GM12892 (cell line): ENCODE results near the gene PSORS1C2.
"Not testable (repeated sequence)": the region's sequence is repeated elsewhere in the genome, so short reads cannot be mapped to it uniquely, and the experiment has no call there.

Experiments used
- DNase-seq: peaks from one replicate; pipeline ENCODE4 v3.0.0; 2011; ENCODE audit not compliant: insufficient read length
- FAIRE-seq: peaks from 2 replicates; lab custom pipeline; 2011; peaks lifted over from hg19 to GRCh38; lab: Jason Lieb, UNC
- POLR2A ChIP-seq: IDR thresholded peaks from 2 replicates; pipeline ENCODE4 v1.6.1; 2011; ENCODE audit warnings: low read depth, low read length, control low read depth
- POLR2AphosphoS5 ChIP-seq: IDR thresholded peaks from 2 replicates; pipeline ENCODE4 v1.6.1; 2011; ENCODE audit warnings: low read depth, low read length, control low read depth
- TAF1 ChIP-seq: IDR thresholded peaks from 2 replicates; pipeline ENCODE4 v1.6.1; 2011; ENCODE audit warnings: low read depth, mild to moderate bottlenecking, control low read depth, low read length, borderline replicate concordance

PSORS1C2 gene

GRCh38 chr6:31173406-31173805 is 34.5 kb upstream of the PSORS1C2 start:
- TF ChIP-seq POLR2A (no peak), TAF1 (no peak), POLR2AphosphoS5 (no peak)
- no peak for FAIRE-seq
- no peak for DNase-seq

GRCh38 chr6:31172973-31173384 is 34.1 kb upstream of the PSORS1C2 start:
- no peak for TF ChIP-seq POLR2AphosphoS5

DNA sequence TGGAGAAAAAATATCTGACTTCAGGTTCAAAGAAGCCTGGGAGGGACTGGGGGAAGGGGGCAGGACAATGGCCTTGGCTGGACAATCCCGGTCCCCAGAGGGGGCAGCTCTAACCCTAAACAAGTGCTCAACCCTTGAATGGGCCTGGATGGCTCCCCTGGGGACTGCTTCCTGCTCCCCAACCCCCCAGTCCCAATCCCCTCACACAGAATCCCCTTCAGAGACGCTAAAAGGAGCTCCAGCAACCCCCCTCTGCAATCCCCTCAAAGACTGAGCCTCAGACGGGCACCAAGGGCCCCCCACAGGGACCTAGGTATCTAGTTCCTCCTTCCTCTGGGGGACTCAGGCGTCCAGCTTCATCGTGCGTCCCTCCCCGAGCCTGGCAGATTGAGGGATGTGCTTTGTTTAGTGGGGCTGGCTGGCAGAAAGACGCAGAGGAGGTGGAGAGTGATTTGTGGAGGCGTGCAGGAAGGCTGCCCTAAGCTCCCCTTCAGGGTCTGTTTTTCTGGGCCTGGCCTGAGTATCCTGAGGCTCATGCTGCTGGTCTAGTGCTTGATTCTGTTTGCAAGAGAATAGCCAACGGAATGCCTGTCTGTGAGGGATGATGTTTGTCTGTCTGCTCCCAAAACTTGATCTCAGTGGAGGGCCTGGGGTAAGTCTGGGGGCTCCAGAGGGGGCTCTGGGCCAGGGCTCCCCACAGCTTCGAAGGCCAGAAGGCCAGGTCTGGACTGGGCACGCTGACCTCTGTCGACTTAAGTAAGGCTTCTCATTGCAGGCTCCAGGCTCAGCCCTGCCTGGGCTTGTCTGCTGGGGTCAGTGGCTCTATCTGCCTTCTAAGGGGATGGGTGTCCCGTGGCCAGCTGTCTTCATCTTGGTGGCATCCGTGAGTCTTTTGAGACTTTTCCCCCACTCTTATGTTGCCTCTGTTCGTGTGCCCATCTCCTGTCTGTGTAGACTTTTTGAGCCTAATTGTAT is 33.4 kb upstream of the PSORS1C2 start:
- DNase-seq (no peak), FAIRE-seq (no peak)
- TF ChIP-seq TAF1 = no peak
- no peak for TF ChIP-seq POLR2A
- TF ChIP-seq POLR2AphosphoS5 = no peak

More at GRCh38 chr6:31172973-31173384, 34.1 kb upstream of the PSORS1C2 start:
- no peak for DNase-seq
- FAIRE-seq = no peak

GRCh38 chr6:31170987-31171671 is 32.3 kb upstream of the PSORS1C2 start:
- DNase-seq = no peak
- no peak for TF ChIP-seq POLR2A
- FAIRE-seq = no peak

- FAIRE-seq = no peak
- DNase-seq = no peak
- TF ChIP-seq POLR2A (no peak), POLR2AphosphoS5 (no peak), TAF1 (no peak)
Observed at GRCh38 chr6:31170600-31170881, 31.7 kb upstream of the PSORS1C2 start, which contains the start of gene POU5F1. Gene POU5F1, minus strand, starts transcription at chr6:31170682. Its CDS starts 62 bp downstream, at chr6:31170620.

DNA sequence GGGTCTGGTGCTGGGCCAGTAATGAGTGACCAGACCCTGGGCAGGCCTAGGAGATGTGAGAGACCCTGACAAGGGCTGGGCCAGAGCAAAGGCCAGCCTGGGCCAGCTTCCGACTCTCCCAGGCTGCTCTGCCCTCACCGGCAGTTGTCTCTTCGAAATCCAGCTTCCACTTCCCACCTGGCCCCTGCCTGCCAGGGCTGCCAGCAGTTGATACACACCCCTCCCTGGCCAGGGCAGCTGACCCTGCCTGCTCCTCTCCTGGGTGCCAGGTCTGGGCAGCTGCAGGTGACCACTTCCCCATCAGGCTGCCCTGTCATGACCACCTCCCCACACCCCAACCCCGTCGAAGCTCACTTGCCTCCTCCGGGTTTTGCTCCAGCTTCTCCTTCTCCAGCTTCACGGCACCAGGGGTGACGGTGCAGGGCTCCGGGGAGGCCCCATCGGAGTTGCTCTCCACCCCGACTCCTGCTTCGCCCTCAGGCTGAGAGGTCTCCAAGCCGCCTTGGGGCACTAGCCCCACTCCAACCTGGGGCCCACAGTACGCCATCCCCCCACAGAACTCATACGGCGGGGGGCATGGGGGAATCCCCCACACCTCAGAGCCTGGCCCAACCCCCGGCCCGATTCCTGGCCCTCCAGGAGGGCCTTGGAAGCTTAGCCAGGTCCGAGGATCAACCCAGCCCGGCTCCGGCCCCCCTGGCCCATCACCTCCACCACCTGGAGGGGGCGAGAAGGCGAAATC is 31.2 kb upstream of the PSORS1C2 start:
- FAIRE-seq = not testable (repeated sequence)

DNA sequence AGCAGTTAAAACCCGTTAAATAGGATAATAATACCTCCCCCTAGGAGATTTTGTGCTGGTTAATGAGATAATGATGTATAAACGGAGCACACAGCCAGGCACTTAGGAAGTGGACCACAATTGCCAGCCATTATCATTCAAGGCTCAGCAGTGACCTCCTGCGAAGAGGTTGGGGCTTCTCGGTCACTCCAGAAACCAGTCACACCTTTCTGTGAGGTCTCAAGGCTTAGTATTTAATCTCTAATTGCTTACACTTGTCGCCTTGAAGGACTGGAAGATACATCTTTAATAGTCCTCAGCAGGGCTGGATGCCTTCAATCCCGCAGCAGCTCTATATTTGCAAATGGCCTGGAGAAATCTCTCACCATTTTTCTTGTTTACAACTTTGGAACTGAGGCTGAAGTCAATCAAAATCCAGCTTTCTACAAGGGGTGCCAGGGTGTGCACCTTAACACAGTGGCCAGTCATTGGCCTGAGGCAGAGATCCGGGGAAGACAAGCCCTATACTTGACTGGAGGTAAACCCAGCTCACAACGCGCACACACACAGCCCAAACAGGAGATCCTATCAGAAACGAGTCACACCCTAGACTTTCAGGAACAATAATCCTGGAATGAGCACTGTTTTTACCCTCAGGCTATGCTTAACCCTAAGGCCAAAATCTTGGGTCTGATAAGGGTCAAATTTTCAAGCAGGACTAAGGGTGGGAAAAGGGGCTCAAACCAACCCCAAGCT is 30.4 kb upstream of the PSORS1C2 start:
- FAIRE-seq = no peak

More for the DNA sequence above, 31.2 kb upstream of the PSORS1C2 start:
- not testable (repeated sequence) for DNase-seq

GRCh38 chr6:31168606-31169005 is 29.7 kb upstream of the PSORS1C2 start:
- TF ChIP-seq POLR2A (no peak), TAF1 (no peak), POLR2AphosphoS5 (no peak)
- no peak for FAIRE-seq
- no peak for DNase-seq

More for the DNA sequence above, 30.4 kb upstream of the PSORS1C2 start:
- TF ChIP-seq POLR2AphosphoS5 = no peak
- no peak for TF ChIP-seq TAF1
- TF ChIP-seq POLR2A = no peak
- no peak for DNase-seq

GRCh38 chr6:31165986-31166385 is 27.1 kb upstream of the PSORS1C2 start:
- no peak for FAIRE-seq
- no peak for DNase-seq
- TF ChIP-seq POLR2A (no peak), TAF1 (no peak), POLR2AphosphoS5 (no peak)

DNA sequence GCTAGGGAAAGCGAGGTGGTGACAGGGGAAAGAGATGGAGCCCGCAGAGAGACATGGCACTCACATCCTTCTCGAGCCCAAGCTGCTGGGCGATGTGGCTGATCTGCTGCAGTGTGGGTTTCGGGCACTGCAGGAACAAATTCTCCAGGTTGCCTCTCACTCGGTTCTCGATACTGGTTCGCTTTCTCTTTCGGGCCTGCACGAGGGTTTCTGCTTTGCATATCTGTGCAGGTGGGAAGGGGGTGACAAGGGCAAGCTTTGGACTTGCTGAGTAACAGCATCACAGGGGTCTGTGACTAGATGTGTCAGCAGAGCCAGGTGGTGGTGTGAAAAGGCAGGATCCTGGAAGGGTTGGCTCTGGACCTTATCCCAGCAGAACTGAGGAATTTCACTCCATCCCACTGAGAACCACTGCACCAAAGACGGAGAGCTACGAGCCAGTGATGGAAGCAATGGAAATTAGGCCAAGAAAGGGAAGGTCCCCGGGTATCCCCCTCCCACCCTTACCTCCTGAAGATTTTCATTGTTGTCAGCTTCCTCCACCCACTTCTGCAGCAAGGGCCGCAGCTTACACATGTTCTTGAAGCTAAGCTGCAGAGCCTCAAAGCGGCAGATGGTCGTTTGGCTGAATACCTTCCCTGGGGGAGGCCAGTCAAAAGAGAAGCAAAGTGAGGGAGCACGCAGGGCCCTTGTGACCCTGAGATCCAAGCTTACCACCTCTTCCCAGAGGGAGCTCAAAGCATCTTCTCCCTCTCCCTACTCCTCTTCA is 26.4 kb upstream of the PSORS1C2 start:
- peak; percentile 89 for FAIRE-seq
- peak; percentile 80 for TF ChIP-seq POLR2A
- peak; percentile 78 for TF ChIP-seq POLR2AphosphoS5
- 0 out of 2 replicates have a peak, but pooled peaks have one; percentile 46 for TF ChIP-seq TAF1
- not testable (repeated sequence) for DNase-seq

DNA sequence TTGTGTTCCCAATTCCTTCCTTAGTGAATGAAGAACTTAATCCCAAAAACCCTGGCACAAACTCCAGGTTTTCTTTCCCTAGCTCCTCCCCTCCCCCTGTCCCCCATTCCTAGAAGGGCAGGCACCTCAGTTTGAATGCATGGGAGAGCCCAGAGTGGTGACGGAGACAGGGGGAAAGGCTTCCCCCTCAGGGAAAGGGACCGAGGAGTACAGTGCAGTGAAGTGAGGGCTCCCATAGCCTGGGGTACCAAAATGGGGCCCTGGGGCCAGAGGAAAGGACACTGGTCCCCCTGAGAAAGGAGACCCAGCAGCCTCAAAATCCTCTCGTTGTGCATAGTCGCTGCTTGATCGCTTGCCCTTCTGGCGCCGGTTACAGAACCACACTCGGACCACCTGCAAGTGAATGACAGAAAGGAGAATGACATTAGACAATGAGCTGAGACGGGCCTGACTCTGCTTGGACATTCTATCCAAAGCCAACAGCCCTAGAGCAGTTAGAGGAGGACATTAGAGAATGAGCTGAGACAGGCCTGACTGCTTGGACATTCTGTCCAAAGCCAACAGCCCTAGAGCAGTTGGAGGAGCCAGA is 25.7 kb upstream of the PSORS1C2 start:
- peak; percentile 65 for FAIRE-seq
- DNase-seq = not testable (repeated sequence)
